Measurements from ENCODE around the gene POMT2.

The POMT2 gene

GRCh38 chr14:77236814-77237213 lies 83.9 kb downstream of the POMT2 start:
- no peak for DNase-seq

- DNase-seq: no peak
Observed at GRCh38 chr14:77231721-77232120, 89.0 kb downstream of the POMT2 start.

GRCh38 chr14:77230914-77231313 lies 89.8 kb downstream of the POMT2 start:
- DNase-seq: no peak

GRCh38 chr14:77228056-77228455 lies 92.6 kb downstream of the POMT2 start:
- no peak for DNase-seq

DNA sequence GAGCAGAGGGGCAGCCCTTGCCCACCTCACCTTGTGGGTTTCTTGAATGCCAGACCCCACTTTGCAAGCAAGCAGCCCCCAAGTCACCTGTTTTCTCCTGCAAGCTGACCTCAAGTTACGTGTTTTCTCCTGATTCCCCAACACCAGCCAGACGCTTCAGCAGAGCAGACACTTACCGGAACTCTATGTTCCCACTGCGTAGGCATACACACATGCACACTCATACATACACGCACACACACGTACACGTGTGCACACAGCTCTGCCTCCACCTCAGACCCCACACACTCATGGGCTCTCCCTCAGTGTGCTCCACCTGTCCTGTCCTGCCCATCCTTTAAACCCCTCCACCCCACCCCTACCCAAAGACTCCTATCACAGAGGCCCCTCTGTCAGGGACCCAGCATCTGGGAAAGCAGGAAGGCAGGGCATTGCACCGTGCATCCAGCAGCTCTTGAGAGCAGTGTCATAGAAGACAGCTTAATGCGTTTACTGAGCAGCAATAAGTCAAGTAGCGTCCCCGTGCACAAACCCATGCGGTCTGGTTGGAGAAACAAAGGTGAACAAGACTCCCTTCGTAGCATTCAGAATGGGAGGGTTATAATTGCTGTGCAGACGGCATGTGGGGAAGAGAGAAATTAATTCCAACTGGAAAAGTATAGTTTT lies 94.7 kb downstream of the POMT2 start:
- no peak for DNase-seq

DNA sequence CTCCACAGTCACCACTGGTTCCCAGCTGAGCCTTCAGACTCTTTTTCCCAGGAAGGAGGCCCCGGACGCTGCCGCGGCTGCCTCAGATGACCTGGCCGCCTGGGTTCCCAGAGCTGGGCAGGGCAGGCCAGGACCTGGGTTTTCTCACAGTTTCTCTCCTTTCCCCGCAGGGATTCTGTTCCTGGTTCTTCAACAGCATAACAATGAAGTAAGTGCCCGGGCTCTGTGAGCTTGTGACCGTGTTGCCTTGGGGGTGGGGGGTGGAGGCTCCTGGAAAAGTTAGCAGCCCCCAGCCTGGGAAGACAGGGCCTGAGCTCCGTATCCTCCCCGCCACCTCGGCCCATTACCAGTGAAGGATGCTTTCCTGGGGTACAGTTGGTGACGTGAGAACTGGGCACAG lies 95.4 kb downstream of the POMT2 start:
- no peak for DNase-seq

Measured in NCI-H1417 treated with DMSO at 0.1 percent for 48 hours (cell line).